Measurements from ENCODE around the gene CCDC92B. TPM values are rescaled to one million over a fixed set of nuclear protein-coding genes. Genes with fewer than 3 reads are reported as not detected.

Gene CCDC92B
- total RNA-seq, 1 experiment from 2014 or later = 15.2 TPM

- POLR2A ChIA-PET = no interaction called here
- CTCF ChIA-PET = no interaction called here
- H3K27ac Mint-ChIP-seq = no peak overlapping the region
- H3K27me3 Mint-ChIP-seq (ENCODE audit: low read depth) = no peaks in the 10 kb centered on the region
- ATAC-seq (no peak), DNase-seq (ENCODE audit: low spot score) (no peak)
- H3K4me3 Mint-ChIP-seq = no peak overlapping the region
- H3K4me1 Mint-ChIP-seq = no peaks in the 10 kb centered on the region
- peaks cover 25% of the 10 kb centered on the region for H3K36me3 Mint-ChIP-seq
- H3K9me3 Mint-ChIP-seq = no peaks in the 10 kb centered on the region
- TF ChIP-seq ETV6 (CRISPR knock-in tag; IDR thresholded peaks at IDR 0.05) (no peak), JAZF1 (CRISPR knock-in tag; IDR thresholded peaks at IDR 0.05) (no peak), USF2 (CRISPR knock-in tag; IDR thresholded peaks at IDR 0.05) (no peak), ATF1 (CRISPR knock-in tag; IDR thresholded peaks at IDR 0.05) (no peak), MLX (CRISPR knock-in tag; IDR thresholded peaks at IDR 0.05) (no peak), ARID4B (CRISPR knock-in tag; IDR thresholded peaks at IDR 0.05; ENCODE audit: borderline replicate concordance) (no peak), CDX4 (CRISPR knock-in tag; IDR thresholded peaks at IDR 0.05; ENCODE audit: borderline replicate concordance) (no peak), AR (CRISPR knock-in tag; IDR thresholded peaks at IDR 0.05) (no peak), E2F4 (CRISPR knock-in tag; IDR thresholded peaks at IDR 0.05; ENCODE audit: borderline replicate concordance, low read depth) (no peak), CREB1 (CRISPR knock-in tag; IDR thresholded peaks at IDR 0.05) (no peak), ZNF512 (CRISPR knock-in tag; IDR thresholded peaks at IDR 0.05; ENCODE audit: borderline replicate concordance) (no peak), TEAD1 (CRISPR knock-in tag; IDR thresholded peaks at IDR 0.05) (no peak), TEAD4 (CRISPR knock-in tag; IDR thresholded peaks at IDR 0.05) (no peak), ZNF532 (CRISPR knock-in tag; IDR thresholded peaks at IDR 0.05; ENCODE audit: borderline replicate concordance) (no peak), PRRX2 (CRISPR knock-in tag; IDR thresholded peaks at IDR 0.05) (no peak), ATF6 (CRISPR knock-in tag; IDR thresholded peaks at IDR 0.05) (no peak), ESRRA (CRISPR knock-in tag; IDR thresholded peaks at IDR 0.05; ENCODE audit: borderline replicate concordance) (no peak)
Observed at GRCh38 chr17:2730764-2731353, 18.6 kb downstream of the CCDC92B start.

All from WTC11 (cell line).